ENCODE data around the gene PRSS2.
"Not testable (repeated sequence)": the region's sequence is repeated elsewhere in the genome, so short reads cannot be mapped to it uniquely, and the experiment has no call there.

The PRSS2 gene

DNA sequence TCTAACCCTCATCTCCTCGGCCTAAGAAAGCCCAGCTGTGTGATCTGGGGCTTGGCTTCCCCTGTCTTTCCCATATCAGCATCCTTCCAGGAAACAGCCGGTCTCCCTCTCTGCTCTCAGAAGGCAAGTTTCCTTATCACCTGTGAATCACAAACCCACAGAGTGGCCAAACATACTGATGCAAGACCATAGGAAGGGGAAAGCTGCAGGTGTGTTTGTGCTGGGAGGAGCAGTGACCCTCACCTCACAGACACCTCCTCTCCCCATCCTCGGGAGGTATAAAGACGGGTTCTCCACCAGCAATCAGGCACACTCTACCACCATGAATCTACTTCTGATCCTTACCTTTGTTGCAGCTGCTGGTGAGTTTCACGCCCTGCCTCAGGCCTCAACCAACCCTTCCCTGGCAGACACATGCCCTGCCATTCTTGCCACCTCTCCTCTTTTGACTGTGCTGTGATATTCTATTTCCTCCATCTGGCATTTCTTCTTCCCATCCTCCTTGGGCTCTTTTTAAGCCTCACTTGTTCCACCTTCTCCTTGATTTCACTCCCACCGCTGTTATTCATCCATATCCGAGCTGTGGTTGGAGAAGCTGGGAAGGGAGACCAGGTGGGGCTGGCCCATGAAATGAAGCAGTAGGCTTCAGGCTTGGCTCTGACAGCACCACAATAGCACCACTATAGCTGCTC is at the start of gene PRSS2:
TSS of gene PRSS2 (plus strand) at position 310 of the 692 bp plus-strand sequence. CDS start at position 323, 13 bp downstream.
- no peak for DNase-seq

DNA sequence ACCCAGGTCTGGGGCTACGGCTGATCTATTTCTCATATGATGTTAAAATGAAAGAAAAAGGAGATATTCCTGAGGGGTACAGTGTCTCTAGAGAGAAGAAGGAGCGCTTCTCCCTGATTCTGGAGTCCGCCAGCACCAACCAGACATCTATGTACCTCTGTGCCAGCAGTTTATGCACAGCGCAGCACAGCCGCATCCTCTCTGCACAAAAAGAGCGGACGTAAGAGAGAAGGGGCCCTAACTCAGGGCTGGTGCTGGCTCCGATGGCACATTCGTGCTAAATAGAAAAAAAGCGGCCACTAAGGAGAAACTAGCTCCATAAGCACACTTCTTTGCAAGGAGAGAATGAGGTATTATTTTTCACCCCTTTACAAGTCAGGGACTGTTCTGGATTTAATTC is 49.8 kb upstream of the PRSS2 start:
- no peak for DNase-seq

DNA sequence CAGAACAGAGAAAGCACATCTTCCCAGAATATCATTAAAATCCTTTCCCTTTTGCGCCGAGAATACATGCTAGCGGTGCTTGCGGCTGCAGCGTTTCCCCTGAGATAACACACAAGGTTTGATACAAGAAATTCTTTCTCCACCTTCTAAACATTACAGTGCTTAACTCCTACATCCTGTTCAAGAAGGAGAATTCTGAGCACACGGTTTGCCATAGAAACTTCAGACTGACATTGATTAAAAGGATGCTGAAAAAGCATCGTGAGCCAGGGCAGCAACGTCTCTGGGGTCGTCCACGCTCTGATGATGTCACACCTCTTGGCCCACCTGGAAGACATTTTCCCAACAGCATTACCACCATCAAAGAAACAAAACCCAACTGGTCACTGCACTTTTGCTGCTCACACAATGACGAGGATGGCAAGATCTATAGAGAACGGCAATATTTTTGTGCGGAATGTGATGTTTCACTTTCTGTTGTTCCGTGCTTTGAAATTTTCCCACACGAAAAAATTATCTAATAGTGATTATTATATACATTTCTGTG is 48.4 kb upstream of the PRSS2 start:
- no peak for DNase-seq

DNA sequence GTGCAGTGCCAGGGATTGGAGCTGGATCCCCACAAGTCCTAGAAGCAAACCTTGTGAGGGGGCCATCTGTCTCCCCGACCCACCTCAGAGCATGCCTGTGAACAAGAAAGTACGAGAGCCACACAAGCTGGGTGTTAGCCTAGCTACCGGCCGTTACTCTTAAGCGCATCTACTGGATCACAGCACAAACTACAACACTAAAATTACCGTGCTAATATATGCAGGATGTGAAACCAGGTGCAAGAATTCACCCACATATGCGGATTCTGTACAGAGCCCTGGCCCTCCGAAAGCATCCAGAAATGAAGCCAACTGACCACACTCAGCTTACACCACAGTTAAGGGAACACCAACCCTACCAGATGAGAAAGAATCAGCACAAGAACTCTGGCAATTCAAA is 37.5 kb upstream of the PRSS2 start:
- DNase-seq = peak in 1 of 14 donors; percentile 52

DNA sequence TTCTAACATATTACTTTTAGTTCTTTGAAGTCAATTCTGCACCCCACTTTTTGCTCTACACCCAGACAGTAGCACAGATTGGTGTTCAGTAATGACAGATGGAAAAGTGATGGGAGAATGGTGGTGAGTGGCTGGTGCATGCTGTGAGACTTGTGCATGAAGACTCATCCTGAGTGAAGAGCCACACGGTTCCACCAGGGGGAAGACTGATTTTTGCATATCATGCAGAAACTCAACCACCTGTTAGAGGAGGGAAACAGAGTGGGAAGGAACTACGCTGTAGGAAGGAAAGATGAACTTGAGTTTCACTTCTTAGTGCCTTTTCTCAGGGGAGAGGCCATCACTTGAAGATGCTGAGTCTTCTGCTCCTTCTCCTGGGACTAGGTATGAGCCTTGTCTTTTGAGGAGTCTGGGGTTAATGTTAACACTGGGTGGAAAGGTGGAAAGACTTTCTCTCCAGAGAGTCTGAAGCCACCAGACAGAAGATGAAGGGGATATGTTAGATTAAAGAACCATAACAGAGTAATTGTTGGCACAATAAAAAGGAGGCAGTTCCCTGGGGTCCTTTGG is 30.8 kb upstream of the PRSS2 start:
- peak in 1 of 14 donors; percentile 32 for DNase-seq

DNA sequence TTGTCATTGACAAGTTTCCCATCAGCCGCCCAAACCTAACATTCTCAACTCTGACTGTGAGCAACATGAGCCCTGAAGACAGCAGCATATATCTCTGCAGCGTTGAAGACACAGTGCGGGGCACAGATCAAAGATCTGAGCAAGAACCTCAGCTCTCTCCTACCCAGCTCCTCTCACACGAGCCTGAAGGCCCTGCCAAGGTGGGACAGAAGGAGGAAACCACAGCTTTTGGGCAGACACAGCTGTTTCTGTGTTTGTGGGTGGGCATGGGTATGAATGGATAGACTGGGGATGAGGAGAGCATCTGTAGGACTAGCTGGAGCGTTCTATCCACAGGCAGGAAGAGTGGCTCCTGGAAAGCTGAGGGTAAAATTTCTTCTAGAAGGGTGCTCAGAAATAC is 30.0 kb upstream of the PRSS2 start:
- DNase-seq = no peak

DNA sequence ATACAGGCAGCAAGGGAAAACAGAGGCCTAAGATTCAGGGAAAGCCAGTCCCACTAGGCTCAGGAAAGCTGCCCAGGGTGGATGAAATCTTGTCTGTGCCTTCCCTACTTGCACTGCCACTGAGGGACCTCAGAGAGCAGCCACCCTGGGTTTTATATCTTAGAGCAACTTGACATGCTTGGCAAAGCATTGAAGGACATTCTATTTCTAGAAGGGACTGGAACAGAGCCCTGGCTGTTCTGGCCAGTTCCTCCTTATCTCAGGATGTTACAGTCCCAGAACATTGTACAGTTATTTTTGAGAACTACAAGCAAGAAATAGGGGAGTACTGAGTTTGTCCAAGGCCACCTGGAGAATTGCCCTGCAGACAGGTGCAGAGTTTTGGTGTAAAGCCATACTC is 28.8 kb upstream of the PRSS2 start:
- peak in 1 of 14 donors; percentile 88 for DNase-seq

DNA sequence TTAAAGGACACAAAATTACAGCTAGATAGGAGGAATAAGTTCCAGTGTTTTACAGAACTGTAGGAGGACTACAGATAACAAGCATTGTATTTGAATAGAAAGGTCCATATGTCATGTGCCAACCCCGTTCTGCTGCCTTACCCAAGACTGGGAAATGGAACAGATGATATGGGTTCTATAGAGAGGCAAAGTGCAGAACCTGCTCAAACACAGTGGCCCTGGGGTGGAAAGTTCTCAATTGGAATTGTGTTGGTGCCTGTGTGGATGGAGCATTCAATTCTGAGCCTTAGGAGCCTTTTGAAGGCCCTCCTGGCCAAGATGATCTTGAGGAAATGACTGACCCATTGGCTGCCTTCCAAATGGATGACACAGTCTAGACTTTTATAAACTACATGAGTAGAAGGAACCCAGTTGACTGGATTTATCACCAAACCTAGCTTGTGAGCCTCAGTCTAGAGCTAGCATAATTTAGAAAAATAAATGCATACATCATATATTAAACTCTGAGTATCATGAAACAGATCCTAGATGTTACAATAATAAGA is 25.6 kb upstream of the PRSS2 start:
- DNase-seq = no peak

DNA sequence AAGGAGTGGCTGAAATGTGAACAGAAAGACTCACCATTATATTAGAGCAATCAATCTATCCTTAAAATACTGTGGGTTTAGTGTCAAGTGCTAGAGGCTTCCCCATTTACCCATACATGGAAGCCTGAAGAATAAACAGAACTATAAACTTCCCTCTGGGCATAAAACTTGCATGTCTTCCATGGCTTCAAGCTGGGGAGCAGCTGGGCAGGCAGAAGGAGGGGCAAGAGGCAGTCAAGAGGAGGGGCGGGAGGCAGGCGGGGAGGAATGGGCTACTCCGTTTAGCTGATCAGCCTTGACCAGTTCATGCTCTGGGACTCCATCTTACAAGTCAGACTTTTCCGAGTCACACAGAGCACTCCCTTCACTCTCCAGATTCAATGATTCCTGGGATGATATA is 25.0 kb upstream of the PRSS2 start:
- no peak for DNase-seq

DNA sequence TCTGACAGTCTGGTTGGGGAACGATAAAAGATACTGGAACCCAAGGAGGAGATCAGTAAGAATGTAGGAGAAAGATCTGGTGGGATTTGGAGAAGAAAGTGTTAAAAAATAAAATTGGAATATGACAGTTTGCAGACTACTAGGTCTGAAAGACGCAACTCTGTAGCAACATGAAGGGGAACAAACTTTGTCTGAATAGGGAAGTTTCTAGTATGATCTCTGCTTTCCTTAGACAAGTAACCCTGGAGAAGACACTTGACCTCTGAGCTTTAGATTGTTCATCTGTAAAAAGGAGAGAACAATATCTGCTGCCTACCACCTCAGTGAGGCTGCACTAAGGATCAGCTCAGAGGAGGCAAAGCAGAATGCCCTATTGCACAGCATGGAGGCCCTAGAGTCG is 24.5 kb upstream of the PRSS2 start:
- no peak for DNase-seq

DNA sequence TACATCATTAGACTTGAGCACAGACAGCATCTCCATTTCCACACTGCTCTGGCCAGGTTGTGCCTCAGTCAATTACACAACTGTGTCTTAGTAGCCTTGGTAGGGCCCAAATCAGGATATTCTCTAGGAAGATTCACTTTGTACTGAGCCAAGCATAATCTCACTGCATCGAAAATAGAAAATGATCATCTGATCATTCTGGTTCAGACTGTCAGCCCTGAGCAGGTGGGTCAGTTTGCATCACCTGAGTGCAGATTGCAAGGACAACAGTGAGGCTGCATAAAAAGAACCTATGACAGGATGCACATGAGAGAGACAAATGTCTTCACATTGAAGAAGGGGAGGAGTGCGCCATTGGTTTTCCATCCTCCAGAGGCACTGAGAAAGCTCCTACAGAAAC is 22.4 kb upstream of the PRSS2 start:
- DNase-seq = not testable (repeated sequence)

DNA sequence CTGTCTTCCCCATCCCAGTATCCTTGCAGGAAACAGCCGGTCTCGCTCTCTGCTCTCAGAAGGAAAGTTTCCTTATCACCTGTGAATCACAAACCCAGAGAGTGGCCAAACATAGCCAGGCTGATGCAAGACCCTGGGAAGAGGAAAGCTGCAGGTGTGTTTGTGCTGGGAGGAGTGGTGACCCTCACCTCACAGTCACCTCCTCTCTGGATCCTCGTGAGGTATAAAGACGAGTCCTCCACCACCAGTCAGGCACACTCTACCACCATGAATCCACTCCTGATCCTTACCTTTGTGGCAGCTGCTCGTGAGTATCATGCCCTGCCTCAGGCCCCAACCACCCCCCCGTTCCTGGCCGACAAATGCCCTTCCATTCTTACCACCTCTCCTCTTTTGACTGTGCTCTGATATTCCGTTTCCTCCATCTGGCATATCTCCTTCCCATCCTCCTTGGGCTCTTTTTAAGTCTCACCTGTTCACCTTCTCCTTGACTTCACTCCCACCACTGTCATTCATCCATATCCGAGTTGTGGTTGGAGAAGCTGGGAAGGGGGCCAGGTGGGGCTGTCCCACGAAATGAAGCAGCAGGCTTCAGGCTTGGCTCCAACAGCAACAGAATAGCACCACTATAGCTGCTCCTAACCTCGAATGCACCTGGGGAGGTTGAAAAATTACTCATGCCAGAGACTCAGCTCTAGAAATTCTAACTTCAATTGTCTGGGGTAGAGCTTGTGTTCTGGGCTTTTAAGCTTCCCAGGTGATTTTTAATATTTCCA is 21.4 kb upstream of the PRSS2 start, which contains the start of gene PRSS1:
TSS of gene PRSS1 (plus strand) at position 255 of the 776 bp plus-strand sequence. CDS start at position 268, 13 bp downstream.
- no peak for DNase-seq

DNA sequence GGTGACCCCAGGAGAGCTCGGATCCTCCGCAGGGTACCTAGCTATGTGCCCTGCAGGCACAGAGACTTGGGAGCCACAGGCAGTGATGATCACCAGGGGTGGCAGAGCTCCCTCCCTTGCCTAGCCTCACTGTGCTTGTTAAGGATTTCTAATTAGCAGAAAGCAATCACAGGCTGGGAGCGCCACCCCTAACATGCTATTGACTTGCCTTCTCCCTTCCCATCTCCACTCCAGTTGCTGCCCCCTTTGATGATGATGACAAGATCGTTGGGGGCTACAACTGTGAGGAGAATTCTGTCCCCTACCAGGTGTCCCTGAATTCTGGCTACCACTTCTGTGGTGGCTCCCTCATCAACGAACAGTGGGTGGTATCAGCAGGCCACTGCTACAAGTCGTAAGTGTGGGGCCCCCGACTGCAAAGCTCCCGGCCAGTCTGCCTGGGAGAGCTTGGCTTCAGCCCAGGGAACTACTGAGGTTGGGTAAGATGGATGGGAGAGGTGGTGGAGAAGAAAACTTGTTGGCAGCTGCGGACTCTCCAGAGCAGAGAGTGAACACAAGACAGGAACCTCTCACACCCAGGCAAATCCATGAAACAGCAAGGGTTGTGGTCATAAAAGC is 20.3 kb upstream of the PRSS2 start:
- no peak for DNase-seq

DNA sequence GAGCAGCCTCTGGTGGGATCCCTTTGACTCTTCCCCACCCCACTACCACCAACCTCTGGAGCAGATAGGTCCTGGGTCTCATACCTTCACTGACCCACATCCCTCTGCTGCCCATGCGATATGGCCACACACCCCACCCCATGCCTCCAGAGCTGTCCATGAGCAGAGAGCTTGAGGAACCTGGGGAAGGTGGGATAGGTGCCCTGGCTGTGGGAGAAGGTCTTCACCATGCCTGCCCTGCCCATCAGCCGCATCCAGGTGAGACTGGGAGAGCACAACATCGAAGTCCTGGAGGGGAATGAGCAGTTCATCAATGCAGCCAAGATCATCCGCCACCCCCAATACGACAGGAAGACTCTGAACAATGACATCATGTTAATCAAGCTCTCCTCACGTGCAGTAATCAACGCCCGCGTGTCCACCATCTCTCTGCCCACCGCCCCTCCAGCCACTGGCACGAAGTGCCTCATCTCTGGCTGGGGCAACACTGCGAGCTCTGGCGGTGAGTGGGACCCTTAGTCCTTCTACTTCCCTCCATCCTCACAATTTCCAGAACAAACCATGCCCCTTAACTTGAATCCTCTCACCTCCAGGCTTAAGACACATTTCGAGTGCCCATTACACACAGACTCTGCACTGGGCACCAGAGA is 19.1 kb upstream of the PRSS2 start:
- not testable (repeated sequence) for DNase-seq

DNA sequence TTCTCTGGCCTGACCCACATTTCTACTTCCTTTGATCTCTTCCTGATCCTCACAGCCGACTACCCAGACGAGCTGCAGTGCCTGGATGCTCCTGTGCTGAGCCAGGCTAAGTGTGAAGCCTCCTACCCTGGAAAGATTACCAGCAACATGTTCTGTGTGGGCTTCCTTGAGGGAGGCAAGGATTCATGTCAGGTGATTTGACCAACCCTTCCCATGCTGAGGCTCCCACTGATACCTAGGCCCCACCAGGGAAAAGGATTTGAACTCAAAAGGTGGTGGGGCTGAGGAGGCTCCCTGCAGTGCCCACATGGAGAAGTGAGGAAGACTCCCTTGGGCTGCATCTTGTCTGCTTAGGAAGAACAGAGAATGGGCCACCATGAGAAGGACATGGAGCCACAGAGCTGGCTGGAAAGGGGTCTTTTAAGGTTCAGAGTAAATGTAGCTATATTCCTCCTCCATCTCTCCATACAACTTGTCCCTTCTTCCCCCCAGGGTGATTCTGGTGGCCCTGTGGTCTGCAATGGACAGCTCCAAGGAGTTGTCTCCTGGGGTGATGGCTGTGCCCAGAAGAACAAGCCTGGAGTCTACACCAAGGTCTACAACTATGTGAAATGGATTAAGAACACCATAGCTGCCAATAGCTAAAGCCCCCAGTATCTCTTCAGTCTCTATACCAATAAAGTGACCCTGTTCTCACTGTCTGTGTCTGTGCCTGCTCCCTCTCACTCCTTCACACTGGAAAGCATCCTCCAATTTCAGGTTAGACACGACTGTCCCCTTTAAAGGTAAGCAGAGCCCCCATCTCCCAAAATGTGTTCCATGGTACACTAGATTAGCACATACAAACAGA is 18.2 kb upstream of the PRSS2 start:
- DNase-seq = no peak

DNA sequence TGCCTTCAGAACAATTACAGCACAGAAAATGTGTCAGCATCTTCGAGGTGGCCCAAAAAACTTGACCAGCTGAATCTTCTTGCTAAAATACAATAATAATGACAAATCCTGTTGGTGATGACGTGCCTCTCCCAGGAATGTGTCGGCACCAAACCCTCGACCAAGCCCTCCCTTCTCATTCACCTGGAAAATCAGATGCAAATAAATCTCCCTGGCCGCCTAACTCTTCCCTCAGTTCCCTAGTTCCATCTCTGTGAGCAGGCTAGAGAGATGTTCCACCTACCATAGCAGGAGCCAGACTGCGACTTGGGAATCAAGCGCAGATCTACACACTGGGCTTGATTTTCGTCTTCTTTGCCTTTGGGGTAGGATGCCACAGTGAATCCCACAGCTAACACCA is 17.4 kb upstream of the PRSS2 start:
- peak in 1 of 14 donors; percentile 40 for DNase-seq

DNA sequence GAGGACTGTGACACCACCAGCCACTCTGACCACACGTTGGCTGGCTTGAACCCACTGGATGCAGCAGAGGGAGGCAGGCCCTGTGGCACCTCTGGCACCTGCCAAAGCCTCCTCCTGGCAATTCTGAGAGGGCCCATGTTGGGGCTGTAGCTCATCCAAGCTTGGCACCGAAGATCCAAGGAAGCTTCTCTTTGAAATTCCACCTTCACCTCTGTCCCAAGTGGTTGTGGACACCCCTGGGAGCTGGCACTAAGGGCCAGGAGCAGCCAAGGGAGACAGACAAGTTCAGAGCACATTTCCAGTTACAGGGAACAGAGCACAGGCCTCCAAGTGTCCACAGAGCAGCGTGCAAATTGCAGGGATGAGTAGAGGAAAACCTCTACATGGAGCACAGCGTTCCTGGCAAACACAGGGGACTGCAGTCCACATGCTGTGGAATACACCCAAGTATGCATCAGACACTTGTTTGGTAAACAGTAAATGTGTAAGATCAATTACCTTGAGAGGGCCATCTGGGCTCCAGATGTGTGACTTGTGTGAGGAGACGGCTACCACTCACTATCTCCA is 16.8 kb upstream of the PRSS2 start:
- DNase-seq = peak in 1 of 14 donors; percentile 50

DNA sequence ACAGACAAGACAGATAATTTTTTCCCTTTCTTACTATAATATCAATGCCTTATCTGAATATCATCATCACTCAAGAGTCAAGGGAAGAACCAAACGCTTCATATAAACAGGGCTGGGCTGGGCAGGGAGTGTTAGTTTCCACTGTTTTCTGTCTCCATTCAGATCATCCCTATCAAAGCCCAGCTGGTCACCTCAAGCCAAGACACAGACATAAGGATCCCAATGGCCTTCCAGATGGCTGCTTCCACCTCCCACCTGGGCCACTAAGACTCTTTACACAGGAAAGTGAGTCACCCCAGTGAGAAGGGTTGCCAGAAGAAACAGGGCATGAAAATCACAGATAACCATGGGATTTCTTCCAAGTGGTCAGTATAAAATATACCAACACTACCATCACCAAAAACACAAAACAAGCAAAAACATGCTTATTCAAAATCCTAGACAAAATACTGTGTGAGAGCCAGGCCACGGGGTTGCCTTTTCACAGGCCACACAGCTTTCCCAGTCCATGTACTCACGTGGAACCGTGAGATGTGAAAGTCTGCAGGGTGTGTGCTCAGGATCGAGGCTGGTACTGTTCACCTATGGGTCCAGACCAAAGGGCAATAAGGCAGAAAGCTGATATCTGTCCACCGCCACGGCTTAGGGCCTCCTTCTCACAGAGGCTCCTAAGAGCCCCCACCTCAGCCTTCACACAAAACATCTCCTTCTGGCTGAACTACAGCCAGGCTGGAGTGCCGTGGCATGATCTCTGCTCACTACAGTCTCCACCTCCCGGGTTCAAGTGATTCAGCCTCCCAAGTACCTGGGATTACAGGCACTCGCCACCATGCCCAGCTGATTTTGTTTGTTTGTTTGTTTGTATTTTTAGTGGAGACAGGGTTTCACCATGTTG is 15.8 kb upstream of the PRSS2 start:
- peak in 1 of 14 donors; percentile 90 for DNase-seq

DNA sequence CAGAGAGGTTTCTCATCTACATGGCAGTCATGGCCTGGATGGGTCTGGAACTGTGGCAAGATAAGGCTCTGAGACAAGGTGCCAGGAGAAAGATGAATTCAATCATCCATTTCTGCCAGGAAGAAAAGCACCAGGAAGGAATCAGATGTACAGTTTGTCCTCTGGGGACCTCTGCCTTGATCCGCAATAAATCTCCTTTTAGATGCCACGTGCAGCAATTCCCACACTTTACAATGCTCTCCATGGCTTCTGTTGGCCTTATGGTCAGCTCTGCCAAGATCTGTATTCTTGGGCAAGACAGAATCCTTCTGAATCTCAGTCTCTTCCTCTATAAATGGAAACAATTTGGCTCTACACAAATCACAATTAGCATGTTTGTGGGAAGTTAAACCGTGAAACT is 12.5 kb upstream of the PRSS2 start:
- DNase-seq = not testable (repeated sequence)
